ENCODE measurements around the gene CARMIL3.

The CARMIL3 gene

GRCh38 chr14:24110060-24110459 lies 58.3 kb downstream of the CARMIL3 start:
- H3K4me3 ChIP-seq (ENCODE audit: low read length) = no peak overlapping the region
- H3K36me3 ChIP-seq (replicated peaks; ENCODE audit: low read depth, low read length) = no peaks in the 10 kb centered on the region

GRCh38 chr14:24110523-24110922 lies 58.7 kb downstream of the CARMIL3 start:
- Histone ChIP-seq H3K9me3 (ENCODE audit: insufficient read depth, low read length) (no peaks in the 10 kb centered on the region), H3K36me3 (replicated peaks; ENCODE audit: low read depth, low read length) (no peaks in the 10 kb centered on the region), H3K4me2 (ENCODE audit: low read length) (no peak overlapping the region), H3K79me2 (ENCODE audit: low read length) (peaks cover 2% of the 10 kb centered on the region; the same call in 1 of the 2 replicates), H2AFZ (ENCODE audit: low read depth, low read length) (no peak overlapping the region), H3K27ac (ENCODE audit: low read length) (no peak overlapping the region), H3K4me3 (ENCODE audit: low read length) (no peak overlapping the region), H3K4me1 (ENCODE audit: low read length) (peaks cover 9% of the 10 kb centered on the region), H4K20me1 (ENCODE audit: insufficient read depth, low read length) (no peaks in the 10 kb centered on the region), H3K27me3 (ENCODE audit: low read depth, low read length) (no peaks in the 10 kb centered on the region), H3K9ac (ENCODE audit: low read length) (no peak overlapping the region)
- TF ChIP-seq CTCF (IDR thresholded peaks at IDR 0.05; ENCODE audit: low read depth, low read length) = no peak

More at GRCh38 chr14:24110060-24110459, 58.3 kb downstream of the CARMIL3 start:
- Histone ChIP-seq H3K27me3 (ENCODE audit: low read depth, low read length) (no peaks in the 10 kb centered on the region), H2AFZ (ENCODE audit: low read depth, low read length) (no peak overlapping the region), H4K20me1 (ENCODE audit: insufficient read depth, low read length) (no peaks in the 10 kb centered on the region), H3K9ac (ENCODE audit: low read length) (no peak overlapping the region), H3K27ac (ENCODE audit: low read length) (no peak overlapping the region), H3K79me2 (ENCODE audit: low read length) (no peaks in the 10 kb centered on the region), H3K9me3 (ENCODE audit: insufficient read depth, low read length) (no peaks in the 10 kb centered on the region), H3K4me2 (ENCODE audit: low read length) (no peak overlapping the region), H3K4me1 (ENCODE audit: low read length) (peaks cover 7% of the 10 kb centered on the region)
- TF ChIP-seq EZH2phosphoT487 (IDR thresholded peaks at IDR 0.05; ENCODE audit: low read depth) = no peak
- no peak for TF ChIP-seq CTCF (IDR thresholded peaks at IDR 0.05; ENCODE audit: low read depth, low read length)

GRCh38 chr14:24113379-24113800 lies 61.6 kb downstream of the CARMIL3 start:
- Histone ChIP-seq H3K9me3 (ENCODE audit: insufficient read depth, low read length) (no peaks in the 10 kb centered on the region), H3K4me2 (ENCODE audit: low read length) (peak overlapping the region; percentile 89), H3K27ac (ENCODE audit: low read length) (peak overlapping the region; percentile 95), H2AFZ (ENCODE audit: low read depth, low read length) (peak overlapping the region; percentile 76; the same call in 1 of the 2 replicates), H3K4me1 (ENCODE audit: low read length) (peaks cover 15% of the 10 kb centered on the region), H3K27me3 (ENCODE audit: low read depth, low read length) (no peaks in the 10 kb centered on the region), H3K9ac (ENCODE audit: low read length) (peak overlapping the region; percentile 96), H3K4me3 (ENCODE audit: low read length) (peak overlapping the region; percentile 91), H3K79me2 (ENCODE audit: low read length) (peaks cover 12% of the 10 kb centered on the region; the same call in 1 of the 2 replicates), H4K20me1 (ENCODE audit: insufficient read depth, low read length) (no peaks in the 10 kb centered on the region), H3K36me3 (replicated peaks; ENCODE audit: low read depth, low read length) (peaks cover 12% of the 10 kb centered on the region)
- TF ChIP-seq CTCF (IDR thresholded peaks at IDR 0.05; ENCODE audit: low read depth, low read length) = no peak
- no peak for TF ChIP-seq EZH2phosphoT487 (IDR thresholded peaks at IDR 0.05; ENCODE audit: low read depth)

- Histone ChIP-seq H3K27ac (ENCODE audit: low read length) (peak overlapping the region; percentile 95), H3K4me1 (ENCODE audit: low read length) (peaks cover 10% of the 10 kb centered on the region), H4K20me1 (ENCODE audit: insufficient read depth, low read length) (no peaks in the 10 kb centered on the region), H3K4me2 (ENCODE audit: low read length) (peak overlapping the region; percentile 89), H3K27me3 (ENCODE audit: low read depth, low read length) (no peaks in the 10 kb centered on the region), H3K4me3 (ENCODE audit: low read length) (peak overlapping the region; percentile 91), H3K79me2 (ENCODE audit: low read length) (peaks cover 12% of the 10 kb centered on the region; the same call in 1 of the 2 replicates), H3K9ac (ENCODE audit: low read length) (peak overlapping the region; percentile 96), H3K36me3 (replicated peaks; ENCODE audit: low read depth, low read length) (peaks cover 17% of the 10 kb centered on the region), H3K9me3 (ENCODE audit: insufficient read depth, low read length) (no peaks in the 10 kb centered on the region), H2AFZ (ENCODE audit: low read depth, low read length) (peak overlapping the region; percentile 76)
- TF ChIP-seq CTCF (IDR thresholded peaks at IDR 0.05; ENCODE audit: low read depth, low read length) (no peak), EZH2phosphoT487 (IDR thresholded peaks at IDR 0.05; ENCODE audit: low read depth) (no peak)
These were observed 62.2 kb downstream of the CARMIL3 start for GRCh38 chr14:24113801-24114531.
